Measurements from ENCODE around the gene SPINK4.

GRCh38 chr9:33220681-33221567 is 19.0 kb upstream of the SPINK4 start:
- no peak for TF ChIP-seq ESRRA (CRISPR knock-in tag; IDR thresholded peaks at IDR 0.05; ENCODE audit: borderline replicate concordance)
- no peak for TF ChIP-seq ZNF512 (CRISPR knock-in tag; IDR thresholded peaks at IDR 0.05; ENCODE audit: borderline replicate concordance)
- no peak for TF ChIP-seq SP1 (CRISPR knock-in tag; conservative IDR thresholded peaks at IDR 0.05)
- TF ChIP-seq, protein P1, sequence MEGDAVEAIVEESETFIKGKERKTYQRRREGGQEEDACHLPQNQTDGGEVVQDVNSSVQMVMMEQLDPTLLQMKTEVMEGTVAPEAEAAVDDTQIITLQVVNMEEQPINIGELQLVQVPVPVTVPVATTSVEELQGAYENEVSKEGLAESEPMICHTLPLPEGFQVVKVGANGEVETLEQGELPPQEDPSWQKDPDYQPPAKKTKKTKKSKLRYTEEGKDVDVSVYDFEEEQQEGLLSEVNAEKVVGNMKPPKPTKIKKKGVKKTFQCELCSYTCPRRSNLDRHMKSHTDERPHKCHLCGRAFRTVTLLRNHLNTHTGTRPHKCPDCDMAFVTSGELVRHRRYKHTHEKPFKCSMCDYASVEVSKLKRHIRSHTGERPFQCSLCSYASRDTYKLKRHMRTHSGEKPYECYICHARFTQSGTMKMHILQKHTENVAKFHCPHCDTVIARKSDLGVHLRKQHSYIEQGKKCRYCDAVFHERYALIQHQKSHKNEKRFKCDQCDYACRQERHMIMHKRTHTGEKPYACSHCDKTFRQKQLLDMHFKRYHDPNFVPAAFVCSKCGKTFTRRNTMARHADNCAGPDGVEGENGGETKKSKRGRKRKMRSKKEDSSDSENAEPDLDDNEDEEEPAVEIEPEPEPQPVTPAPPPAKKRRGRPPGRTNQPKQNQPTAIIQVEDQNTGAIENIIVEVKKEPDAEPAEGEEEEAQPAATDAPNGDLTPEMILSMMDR (IDR thresholded peaks at IDR 0.05) = no peak
- TF ChIP-seq E2F5 (CRISPR knock-in tag; IDR thresholded peaks at IDR 0.05) = no peak
